Measurements from ENCODE around the gene CLIC3.

The CLIC3 gene

DNA sequence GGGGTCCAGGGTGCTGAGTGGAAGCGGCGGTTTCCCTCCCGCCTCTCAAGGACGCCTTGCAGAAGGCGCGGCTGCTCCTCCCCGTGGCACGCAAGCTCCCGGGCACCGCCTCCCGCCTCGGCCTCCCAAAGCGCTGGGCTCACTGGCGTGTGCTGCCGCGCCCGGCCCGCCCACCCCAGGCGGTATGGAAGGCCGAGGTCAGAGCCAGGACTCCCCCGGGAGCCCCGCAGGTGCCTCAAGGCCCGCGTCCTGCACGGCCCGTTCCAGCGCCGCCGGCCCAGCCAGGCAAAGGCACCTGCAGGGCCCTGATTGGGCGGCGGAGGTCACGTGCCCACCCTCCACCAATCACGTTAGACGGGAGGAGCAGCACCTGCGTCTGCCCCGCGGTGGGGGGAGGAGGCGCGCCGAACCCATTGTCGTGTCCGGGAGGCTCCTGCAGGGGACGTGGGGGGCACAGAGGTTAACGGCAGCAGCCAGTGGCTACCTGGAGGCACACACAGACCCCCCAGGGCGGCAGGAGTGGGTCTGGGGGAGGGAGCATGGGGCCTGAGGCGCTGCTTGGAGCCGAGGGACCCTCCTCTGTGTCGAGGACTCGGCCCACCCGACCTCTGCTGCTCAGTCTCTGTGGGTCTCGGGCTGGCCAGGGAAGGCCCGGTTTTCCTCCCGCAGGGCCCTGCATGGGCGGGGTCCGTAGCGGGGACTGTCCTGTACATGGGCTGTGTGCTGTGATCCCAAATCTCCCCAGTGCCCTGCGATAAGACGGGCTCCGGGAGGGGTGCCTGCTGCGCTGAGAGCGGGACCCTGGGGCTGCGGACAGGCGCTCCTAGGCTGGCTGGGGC, 46.3 kb downstream of the CLIC3 start:
- peak; percentile 75 for DNase-seq

- no peak for DNase-seq
Observed at GRCh38 chr9:136949239-136949816, 47.0 kb downstream of the CLIC3 start.

DNA sequence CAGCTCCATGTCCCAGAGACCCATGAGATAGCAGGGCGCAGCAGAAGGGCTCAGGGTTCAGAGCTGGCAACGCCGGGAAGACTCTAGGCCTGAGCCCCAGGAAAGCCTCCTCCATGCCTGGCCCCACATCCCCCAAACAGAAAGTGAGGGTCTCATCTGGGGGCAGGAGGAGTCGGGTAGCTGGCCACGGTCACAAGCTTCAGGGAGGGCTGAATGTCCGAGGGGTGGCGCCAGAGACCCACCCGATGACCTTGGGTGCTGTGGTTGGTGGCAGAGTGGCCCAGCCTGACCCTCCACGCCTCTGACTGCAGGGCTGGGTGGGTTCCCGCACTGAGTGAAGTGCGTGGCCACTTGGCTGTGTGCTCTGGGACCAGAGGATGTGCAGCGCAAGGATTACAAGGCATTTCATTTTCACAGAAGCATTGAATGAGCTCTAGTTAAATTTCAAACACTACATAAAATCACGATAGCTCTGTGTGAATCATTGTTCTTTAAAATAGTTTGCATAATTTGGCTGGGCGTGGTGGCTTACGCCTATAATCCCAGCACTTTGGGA, 48.3 kb downstream of the CLIC3 start:
- no peak for DNase-seq

- DNase-seq = no peak
Observed at GRCh38 chr9:136947028-136947891, 49.1 kb downstream of the CLIC3 start.

GRCh38 chr9:136946228-136947027, 49.9 kb downstream of the CLIC3 start:
- DNase-seq = no peak

DNA sequence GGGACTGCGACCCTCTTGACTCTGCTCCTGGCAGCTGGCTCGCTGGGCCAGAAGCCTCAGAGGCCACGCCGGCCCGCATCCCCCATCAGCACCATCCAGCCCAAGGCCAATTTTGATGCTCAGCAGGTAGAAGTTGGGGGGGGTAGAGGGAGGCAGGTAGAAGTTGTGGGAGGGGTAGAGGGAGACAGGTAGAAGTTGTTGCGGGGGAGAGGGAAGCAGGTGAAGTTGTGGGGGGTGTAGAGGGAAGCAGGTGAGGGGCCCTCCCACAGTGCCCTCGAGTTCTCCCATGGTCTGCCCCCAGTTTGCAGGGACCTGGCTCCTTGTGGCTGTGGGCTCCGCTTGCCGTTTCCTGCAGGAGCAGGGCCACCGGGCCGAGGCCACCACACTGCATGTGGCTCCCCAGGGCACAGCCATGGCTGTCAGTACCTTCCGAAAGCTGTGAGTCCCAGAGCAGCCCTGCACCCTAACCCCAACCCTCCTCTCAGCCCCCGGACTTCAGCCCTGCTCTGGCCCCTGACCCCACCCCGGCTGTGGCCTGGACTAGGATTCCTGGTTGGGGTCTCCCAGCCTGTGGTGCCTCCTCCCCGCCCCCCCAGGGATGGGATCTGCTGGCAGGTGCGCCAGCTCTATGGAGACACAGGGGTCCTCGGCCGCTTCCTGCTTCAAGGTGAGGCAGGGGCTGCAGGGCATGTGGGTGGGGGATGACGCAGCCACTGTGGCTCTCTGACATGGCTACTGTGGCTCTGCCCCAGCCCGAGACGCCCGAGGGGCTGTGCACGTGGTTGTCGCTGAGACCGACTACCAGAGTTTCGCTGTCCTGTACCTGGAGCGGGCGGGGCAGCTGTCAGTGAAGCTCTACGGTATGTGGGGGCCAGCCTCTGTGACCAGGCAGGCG, 50.8 kb downstream of the CLIC3 start:
- DNase-seq = no peak
